ENCODE data around the gene KRTAP1-3. TPM values are rescaled to one million over a fixed set of nuclear protein-coding genes. Genes with fewer than 3 reads are reported as not detected.
"Not testable (repeated sequence)": the region's sequence is repeated elsewhere in the genome, so short reads cannot be mapped to it uniquely, and the experiment has no call there.

KRTAP1-3 gene
- total and polyA plus RNA-seq, 11 donors = not detected

DNA sequence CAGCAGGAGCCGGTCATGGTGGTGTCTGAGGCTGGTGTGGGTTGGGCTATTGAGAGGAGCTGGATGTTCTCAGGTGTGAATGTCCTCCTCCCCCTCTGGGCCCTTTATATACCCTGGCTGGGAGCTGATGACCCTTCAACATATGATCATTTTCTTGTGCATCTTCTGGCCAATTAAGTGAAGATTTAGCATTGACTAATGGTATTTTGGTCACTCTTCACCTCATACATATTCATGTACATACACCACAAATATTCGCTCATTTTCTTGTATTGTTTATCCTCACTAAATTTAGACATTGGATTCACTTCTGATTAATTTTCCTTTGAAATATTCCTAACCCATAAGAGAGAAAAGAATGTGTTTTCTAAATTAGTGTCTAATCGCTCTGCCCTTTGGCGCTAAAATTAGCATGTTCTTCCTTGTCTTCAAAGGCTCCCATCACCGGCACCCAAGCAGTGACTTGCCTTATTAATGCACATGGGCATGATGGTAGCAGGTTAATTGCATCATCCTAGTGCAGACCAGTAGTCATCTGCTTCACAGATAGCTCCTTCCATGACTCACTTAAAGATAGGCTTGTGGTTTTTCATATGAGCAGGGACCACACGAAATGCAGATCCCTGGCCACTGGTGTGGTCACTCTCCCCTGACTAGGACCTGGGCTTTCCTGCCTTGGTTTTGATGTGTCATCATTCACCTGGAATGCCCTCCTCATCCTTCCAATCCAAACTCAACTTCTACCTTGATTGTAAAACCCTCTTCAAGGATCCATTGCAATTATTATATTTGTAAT lies 31.4 kb upstream of the KRTAP1-3 start, which contains the start of gene KRTAP2-4:
Gene KRTAP2-4, minus strand, starts transcription at position 51 of the 796 bp plus-strand sequence. Its CDS starts 34 bp downstream, at position 17.
- intact Hi-C loops (cut with DNase I) = no loop called here
- Histone ChIP-seq H3K36me3 (no peaks in the 10 kb centered on the region), H3K27ac (no peak within 1 kb of the TSS), H3K4me3 (no peak within 1 kb of the TSS), H3K27me3 (peaks cover 0 to 22% (median 3%) of the 10 kb centered on the region in 9 donors), H3K4me1 (no peaks in the 10 kb centered on the region), H3K9me3 (no peaks in the 10 kb centered on the region)
- TF ChIP-seq POLR2A (IDR thresholded peaks at IDR 0.05) = no peak
- TF ChIP-seq, protein P1, sequence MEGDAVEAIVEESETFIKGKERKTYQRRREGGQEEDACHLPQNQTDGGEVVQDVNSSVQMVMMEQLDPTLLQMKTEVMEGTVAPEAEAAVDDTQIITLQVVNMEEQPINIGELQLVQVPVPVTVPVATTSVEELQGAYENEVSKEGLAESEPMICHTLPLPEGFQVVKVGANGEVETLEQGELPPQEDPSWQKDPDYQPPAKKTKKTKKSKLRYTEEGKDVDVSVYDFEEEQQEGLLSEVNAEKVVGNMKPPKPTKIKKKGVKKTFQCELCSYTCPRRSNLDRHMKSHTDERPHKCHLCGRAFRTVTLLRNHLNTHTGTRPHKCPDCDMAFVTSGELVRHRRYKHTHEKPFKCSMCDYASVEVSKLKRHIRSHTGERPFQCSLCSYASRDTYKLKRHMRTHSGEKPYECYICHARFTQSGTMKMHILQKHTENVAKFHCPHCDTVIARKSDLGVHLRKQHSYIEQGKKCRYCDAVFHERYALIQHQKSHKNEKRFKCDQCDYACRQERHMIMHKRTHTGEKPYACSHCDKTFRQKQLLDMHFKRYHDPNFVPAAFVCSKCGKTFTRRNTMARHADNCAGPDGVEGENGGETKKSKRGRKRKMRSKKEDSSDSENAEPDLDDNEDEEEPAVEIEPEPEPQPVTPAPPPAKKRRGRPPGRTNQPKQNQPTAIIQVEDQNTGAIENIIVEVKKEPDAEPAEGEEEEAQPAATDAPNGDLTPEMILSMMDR (IDR thresholded peaks at IDR 0.05) = no peak
- DNase-seq (no peak), ATAC-seq (no peak)
- 78 to 96% (median 88%) methylated on average over 6 of the region's 6 CpGs for WGBS, 4 donors

DNA sequence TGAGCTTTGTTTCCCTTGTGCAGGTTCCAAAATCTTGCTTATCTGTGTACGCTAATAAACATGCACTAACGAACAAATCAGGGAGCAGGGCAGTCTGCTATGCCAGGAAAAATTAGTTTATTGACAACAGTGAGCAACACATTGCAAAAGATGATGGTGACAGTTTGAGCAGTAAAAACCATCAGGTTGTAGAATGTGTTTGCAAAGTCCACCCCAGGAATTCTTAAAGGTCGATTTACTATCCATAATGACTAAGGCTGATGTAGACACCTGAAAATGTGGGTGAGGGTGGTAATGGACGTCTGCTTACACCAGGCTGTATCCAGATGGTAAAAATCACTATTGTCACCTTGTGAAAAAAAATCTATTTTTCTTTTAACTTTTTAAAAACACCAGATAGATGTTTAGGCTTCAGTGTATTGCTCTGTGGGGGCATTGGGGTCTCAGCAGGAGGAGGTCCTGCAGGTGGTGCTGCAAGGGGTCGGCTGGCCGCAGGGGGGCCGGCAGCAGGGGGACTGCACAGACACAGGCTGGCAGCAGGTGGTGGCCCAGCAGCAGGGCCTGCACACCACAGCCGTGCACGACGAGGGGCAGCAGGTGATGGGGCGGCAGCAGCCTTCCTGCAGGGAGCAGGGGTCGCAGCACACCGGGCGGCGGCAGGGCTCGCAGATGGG lies 30.5 kb upstream of the KRTAP1-3 start:
- peaks cover 0 to 31% (median 8%) of the 10 kb centered on the region in 9 donors for H3K27me3 ChIP-seq
- H3K4me3 ChIP-seq; H3K4me1 ChIP-seq; H3K27ac ChIP-seq; H3K9me3 ChIP-seq; H3K36me3 ChIP-seq; intact Hi-C loops (cut with DNase I); ATAC-seq; DNase-seq: not testable (repeated sequence)
- 57 to 68% (median 64%) methylated on average over 7 of the region's 16 CpGs for WGBS, 4 donors

DNA sequence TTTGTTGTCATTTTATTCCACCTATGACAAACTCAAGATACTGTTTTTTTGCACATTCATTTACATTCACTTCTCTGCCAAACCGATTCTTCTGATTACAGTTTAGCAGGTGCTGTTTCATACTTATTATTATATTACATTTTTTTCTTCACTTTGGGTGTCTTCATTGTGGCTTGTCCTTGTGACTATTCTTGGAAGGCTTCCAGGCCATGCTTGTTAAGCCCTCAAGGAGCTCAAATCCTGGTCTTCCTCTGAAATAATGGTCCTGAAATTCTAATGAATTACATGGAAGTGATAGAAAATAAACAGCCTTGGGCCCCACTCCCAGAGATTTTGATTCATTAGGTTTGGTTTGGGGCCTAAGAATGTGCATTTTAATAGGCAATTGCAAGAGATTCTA lies 29.6 kb upstream of the KRTAP1-3 start:
- H3K4me3 ChIP-seq = no peak overlapping the region
- WGBS, 4 donors = 74 to 90% (median 82%) methylated on average over 1 of the region's 1 CpG

DNA sequence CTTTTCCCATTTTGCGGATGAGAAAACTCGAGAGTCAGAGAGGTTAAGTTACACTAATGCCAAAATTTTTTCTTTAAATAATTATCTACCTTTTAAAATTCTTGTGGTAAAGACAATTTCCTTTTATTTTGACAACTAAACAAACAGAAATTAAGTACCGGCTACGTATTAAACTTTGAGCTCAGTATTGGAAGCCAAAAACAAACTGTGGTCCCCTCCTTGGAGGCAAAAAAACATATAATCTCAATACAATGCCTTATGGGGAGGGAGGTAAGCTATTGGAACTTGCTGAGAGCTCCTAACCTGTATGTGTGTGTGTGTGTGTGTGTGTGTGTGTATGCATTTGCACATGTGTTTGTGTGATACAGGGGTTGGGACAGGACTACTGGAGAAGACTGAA lies 28.8 kb upstream of the KRTAP1-3 start:
- no peaks in the 10 kb centered on the region for H3K4me1 ChIP-seq
- H3K27ac ChIP-seq = no peak overlapping the region
- TF ChIP-seq, protein P1 (IDR thresholded peaks at IDR 0.05) = no peak
- no peak for ATAC-seq
- intact Hi-C loops (cut with DNase I) = no loop called here
- H3K27me3 ChIP-seq = peaks cover 0 to 43% (median 17%) of the 10 kb centered on the region in 9 donors
- 81 to 91% (median 85%) methylated on average over 4 of the region's 4 CpGs for WGBS, 4 donors
- H3K36me3 ChIP-seq = no peaks in the 10 kb centered on the region
- no peaks in the 10 kb centered on the region for H3K9me3 ChIP-seq
- no peak for DNase-seq
- no peak overlapping the region for H3K4me3 ChIP-seq

More for the DNA sequence above, 29.6 kb upstream of the KRTAP1-3 start:
- Histone ChIP-seq H3K36me3 (no peaks in the 10 kb centered on the region), H3K9me3 (no peaks in the 10 kb centered on the region), H3K27me3 (peaks cover 0 to 35% (median 10%) of the 10 kb centered on the region in 9 donors), H3K27ac (no peak overlapping the region), H3K4me1 (no peaks in the 10 kb centered on the region)
- intact Hi-C loops (cut with DNase I) = no loop called here
- ATAC-seq (no peak), DNase-seq (no peak)
- TF ChIP-seq, protein P1 (IDR thresholded peaks at IDR 0.05) = no peak
- TF ChIP-seq POLR2A (IDR thresholded peaks at IDR 0.05) = no peak

Measured in heart left ventricle (tissue), 16 donors.